Activated CD8-positive, alpha-beta memory T cell treated with anti-CD3 and anti-CD28 coated beads for 48 hours (primary cell): ENCODE results near the gene CCDC106.

Source experiments
- DNase-seq, 3 experiments: peaks; one replicate each; pipeline ENCODE4 v3.0.0-alpha.2; 2020; ENCODE audit warnings: low read depth in 2 of 3, low spot score in 2 of 3

The CCDC106 gene

DNA sequence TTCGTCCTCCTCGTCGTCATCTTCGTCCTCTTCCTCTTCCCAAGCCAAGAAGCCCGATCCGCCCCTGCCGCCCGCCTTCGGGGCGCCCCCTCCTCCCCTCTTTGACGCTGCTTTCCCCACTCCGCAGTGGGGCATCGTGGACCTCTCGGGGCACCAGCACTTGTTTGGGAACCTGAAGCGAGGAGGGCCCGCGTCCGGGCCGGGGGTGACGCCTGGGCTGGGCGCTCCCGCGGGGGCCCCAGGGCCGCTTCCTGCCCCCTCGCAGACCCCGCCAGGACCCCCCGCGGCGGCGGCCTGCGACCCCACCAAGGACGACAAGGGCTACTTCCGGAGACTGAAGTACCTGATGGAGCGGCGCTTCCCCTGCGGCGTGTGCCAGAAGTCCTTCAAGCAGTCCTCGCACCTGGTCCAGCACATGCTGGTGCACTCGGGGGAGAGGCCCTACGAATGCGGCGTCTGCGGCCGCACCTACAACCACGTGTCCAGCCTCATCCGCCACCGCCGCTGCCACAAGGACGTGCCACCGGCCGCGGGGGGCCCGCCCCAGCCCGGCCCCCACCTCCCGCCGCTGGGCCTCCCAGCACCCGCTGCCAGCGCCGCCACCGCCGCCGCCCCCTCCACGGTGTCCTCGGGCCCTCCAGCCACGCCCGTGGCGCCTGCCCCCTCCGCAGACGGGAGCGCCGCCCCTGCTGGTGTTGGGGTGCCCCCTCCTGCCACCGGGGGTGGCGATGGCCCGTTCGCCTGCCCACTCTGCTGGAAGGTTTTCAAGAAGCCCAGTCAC lies 33.9 kb upstream of the CCDC106 start:
- no peak for DNase-seq

DNA sequence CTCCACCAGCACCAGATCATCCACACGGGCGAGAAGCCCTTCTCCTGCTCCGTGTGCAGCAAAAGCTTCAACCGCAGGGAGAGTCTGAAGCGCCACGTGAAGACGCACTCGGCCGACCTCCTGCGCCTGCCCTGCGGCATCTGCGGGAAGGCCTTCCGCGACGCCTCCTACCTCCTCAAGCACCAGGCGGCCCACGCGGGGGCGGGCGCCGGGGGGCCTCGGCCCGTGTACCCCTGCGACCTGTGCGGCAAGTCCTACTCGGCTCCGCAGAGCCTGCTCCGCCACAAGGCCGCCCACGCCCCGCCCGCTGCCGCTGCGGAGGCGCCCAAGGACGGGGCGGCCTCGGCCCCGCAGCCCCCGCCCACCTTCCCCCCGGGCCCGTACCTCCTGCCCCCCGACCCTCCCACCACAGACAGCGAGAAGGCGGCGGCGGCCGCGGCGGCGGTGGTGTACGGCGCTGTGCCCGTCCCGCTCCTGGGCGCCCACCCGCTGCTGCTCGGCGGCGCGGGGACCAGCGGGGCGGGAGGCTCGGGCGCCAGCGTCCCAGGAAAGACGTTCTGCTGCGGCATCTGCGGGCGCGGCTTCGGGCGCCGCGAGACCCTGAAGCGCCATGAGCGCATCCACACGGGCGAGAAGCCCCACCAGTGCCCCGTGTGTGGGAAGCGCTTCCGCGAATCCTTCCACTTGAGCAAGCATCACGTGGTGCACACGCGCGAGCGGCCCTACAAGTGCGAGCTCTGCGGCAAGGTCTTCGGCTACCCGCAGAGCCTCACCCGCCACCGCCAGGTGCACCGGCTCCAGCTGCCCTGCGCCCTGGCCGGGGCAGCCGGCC lies 33.1 kb upstream of the CCDC106 start:
- DNase-seq: no peak

DNA sequence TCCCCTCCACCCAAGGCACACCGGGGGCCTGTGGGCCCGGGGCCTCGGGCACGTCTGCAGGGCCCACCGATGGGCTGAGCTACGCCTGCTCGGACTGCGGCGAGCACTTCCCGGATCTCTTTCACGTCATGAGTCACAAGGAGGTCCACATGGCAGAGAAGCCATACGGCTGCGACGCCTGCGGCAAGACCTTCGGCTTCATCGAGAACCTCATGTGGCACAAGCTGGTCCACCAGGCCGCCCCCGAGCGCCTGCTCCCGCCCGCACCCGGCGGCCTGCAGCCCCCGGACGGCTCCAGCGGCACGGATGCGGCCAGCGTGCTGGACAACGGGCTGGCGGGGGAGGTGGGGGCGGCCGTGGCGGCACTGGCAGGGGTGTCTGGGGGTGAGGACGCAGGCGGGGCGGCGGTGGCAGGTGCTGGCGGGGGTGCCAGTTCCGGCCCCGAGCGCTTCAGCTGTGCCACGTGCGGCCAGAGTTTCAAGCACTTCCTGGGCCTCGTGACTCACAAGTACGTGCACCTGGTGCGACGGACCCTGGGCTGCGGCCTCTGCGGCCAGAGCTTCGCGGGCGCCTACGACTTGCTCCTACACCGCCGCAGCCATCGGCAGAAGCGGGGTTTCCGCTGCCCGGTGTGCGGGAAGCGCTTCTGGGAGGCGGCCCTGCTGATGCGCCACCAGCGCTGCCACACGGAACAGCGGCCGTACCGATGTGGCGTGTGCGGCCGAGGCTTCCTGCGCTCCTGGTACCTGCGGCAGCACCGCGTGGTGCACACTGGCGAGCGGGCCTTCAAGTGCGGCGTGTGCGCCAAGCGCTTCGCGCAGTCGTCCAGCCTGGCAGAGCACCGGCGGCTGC lies 32.2 kb upstream of the CCDC106 start:
- DNase-seq: no peak

DNA sequence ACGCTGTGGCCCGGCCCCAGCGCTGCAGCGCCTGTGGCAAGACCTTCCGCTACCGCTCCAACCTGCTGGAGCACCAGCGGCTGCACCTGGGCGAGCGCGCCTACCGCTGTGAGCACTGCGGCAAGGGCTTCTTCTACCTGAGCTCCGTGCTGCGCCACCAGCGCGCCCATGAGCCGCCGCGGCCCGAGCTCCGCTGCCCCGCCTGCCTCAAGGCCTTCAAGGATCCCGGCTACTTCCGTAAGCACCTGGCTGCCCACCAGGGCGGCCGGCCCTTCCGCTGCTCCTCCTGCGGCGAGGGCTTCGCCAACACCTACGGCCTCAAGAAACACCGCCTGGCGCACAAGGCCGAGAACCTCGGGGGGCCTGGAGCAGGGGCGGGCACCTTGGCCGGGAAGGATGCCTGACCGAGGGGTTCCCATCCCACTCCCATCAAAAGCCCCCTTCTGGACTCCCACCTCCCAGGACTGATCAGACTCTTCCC lies 31.6 kb upstream of the CCDC106 start:
- no peak for DNase-seq

DNA sequence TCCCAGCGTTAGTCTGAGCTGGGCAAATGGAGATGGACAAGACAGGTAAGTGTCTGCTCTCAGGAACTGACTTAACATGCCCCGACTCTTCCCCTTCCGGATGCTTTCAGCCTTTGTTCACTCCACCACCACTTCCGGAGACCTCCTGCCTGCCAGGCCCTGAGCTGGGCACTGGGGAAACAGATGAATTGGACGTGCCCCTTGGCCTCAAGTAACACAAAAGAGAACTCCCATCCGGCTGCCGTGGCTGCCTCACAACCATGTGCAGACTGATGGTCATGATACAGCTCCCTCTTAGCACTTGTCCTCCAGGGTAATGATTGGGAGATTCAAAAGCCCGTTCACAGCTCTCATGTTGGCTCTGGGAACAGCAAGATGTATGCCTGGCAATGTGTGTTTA lies 30.6 kb upstream of the CCDC106 start:
- no peak for DNase-seq

DNA sequence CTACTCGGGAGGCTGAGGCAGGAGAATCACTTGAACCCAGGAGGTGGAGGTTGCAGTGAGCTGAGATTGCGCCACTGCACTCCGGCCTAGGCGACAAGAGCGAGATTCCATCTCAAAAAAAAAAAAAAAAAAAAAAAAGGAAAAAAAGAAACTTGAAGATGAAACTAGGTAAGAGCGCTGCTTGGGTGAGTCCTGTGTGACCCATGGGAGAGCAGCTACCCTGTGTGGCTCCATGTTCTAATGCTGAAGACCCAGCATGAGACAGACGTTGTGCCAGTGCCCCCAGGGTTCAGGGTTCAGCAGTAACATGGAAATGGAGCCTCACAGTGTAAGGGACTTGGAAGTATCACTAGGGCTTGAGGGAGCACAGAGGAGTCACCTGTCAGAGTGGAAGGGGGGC lies 29.6 kb upstream of the CCDC106 start:
- DNase-seq: no peak

DNA sequence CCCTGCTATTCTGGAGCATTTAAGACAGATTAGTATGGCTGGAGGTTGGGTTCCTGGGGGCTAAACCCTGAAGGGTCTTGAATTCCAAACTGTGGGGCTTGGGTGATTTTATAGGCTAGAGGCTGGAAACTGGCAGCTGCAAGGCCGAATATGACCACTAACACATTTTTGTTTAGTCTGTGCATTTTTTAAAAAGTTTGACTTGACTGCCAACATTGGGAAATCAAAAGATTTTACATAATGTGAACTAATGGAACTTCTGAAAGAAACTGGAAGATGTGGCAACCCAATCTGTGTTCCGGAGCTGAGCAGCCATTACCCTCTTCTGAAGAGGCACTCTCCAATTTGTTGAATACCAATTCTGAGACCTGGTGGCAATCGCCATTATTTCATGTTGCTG lies 28.7 kb upstream of the CCDC106 start:
- DNase-seq: no peak

DNA sequence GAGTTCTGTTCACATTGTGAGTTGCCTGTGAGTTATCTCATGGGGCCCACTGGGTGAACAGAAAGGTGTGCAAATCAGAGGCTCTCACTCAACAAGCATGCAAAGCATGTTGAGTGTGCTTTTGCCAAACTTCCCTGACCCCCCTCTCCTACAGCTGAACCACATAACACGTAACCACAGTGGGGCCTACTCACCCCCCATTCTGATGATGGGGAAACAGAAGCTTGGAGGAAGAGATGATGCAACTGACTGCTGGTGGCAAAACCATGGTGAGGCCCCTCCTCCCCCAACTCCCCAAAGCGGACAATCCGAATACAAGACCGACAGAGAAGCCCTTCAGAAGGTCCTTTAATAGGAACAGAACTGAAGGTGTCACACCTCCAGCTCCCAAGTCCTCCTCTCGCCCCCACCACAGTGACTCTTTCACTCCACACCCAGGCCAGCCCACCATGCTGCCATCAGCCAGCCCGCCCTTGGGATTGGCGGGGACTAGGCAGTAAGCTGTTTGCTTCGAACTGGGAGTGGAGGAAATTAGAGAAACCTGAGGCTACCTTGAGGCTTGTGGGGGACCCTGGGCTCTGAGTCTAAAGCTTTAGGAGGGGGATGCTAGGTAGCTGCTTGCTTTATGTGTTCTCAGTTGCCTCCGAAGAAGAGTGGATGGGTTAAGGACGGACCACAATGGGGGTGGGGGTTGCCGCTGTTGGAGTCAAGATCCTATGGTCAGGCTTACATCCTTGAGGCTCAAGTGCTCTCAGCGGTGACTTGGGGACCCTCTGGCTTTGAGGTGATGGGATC lies 27.4 kb upstream of the CCDC106 start:
- no peak for DNase-seq

DNA sequence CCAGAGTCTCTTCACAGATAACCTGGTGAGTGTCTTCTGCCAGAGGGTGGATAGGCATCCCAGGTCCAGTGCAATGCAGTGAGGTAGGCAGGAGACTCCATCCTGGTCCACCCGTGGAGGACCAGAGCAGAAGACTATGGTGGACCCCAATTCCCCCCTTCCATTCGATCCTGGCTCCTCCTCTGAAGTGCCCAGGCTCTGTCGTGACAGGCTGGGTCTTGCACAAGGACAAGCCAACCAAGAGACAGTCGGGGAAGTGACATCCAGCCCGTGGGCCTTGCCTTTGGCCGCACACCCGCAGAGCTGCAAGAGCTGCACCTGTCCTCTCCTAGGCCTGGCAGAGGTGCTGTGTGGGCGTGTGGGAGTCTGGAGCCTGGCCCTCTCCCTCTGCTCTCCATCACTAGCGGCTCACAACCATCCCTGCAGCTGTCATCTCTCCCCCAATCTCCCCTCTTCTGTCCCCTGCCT lies 26.8 kb upstream of the CCDC106 start:
- DNase-seq: no peak

DNA sequence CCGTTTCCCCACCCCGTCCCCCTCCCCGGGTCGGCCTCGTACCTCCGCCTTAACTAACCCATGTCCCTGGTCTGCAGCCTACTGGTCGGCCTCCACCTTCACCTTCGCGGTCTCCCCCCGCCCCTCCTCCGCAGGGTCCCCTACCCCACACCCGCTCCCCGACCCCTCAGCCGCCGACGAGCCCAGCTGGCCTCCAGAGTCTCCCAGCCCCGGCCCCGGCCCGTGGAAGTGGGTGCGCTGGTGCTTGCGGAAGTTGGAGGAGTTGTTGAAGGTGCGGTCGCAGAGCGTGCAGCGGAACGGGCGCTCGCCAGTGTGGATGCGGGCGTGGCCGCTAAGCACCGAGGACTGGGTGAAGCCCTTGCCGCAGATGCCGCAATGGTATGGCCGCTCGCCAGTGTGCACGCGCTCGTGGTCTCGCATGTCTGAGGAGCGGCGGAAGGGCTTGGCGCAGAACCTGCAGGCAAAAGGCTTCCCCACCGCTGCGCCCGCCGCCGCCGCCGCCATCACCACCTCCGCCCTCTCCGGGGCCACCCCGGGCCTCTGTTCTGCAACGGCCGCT lies 26.3 kb upstream of the CCDC106 start:
- no peak for DNase-seq

DNA sequence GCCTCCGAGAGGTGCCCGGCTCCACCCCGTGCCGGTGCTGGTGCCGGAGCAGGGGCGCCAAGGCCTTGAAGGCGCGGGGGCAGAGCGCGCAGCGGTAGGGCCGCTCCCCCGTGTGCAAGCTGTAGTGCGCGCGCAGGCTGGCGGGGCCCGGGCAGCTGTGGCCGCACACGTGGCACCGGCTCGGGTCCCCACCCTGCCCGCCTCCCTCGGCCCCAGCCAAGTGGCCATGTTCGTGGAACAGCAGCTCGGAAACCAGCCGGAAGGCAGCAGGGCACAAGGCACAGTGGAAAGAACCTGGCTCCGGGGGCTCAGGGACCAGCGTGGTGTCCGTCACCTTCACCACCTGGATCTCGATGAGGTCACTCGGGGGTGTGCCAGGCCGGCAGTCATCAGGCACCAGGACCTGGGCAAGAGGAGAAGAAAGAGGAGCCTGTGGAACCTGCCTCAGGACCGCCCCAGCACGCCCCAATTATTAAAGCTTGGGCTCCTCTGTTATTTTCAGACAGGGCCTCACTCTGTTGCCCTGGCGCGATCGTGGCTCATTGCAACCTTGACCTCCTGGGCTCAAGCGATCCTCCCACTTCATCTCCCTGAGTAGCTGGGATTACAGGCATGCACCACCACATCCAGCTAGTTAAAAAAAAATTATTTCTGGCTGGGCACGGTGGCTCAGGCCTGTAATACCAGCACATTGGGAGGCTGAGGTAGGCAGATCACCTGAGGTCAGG lies 25.6 kb upstream of the CCDC106 start:
- DNase-seq: no peak

DNA sequence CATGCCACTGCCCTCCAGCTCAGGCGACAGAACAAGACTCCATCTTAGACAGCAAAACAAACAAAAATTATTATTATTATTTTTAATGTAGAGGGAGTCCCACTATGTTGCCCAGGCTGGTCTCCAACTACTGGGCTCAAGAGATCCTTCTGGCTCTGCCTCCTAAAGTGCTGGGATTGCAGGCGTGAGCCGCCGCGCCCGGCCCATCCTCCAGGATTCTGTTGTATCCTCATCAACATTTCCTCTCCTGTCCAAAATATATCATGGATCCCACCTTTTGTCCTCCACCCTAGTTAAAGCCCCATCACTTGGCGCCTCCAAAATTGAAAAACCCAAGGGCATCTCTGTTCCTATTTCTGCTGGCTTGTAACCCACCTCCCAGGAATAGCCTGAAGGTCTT lies 24.9 kb upstream of the CCDC106 start:
- DNase-seq: no peak

DNA sequence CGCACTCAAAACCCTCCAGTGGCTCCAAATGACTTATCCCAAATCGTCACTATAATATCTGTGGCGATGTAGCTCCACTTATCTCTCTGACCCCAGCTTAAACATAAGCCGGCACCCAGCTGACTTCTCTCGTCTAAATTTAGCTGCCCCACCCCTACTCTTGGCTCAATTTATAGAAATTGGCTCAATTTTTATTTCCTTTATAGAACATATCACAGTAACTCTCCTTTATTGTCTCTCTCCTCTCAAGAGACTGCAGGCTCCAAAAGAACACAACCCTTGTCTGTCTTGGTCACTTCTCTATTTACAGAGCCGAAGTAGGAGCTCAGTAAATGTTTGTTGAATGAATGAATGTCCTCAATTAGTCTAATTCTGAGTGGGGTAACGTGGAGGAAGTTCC lies 24.5 kb upstream of the CCDC106 start:
- DNase-seq: no peak

DNA sequence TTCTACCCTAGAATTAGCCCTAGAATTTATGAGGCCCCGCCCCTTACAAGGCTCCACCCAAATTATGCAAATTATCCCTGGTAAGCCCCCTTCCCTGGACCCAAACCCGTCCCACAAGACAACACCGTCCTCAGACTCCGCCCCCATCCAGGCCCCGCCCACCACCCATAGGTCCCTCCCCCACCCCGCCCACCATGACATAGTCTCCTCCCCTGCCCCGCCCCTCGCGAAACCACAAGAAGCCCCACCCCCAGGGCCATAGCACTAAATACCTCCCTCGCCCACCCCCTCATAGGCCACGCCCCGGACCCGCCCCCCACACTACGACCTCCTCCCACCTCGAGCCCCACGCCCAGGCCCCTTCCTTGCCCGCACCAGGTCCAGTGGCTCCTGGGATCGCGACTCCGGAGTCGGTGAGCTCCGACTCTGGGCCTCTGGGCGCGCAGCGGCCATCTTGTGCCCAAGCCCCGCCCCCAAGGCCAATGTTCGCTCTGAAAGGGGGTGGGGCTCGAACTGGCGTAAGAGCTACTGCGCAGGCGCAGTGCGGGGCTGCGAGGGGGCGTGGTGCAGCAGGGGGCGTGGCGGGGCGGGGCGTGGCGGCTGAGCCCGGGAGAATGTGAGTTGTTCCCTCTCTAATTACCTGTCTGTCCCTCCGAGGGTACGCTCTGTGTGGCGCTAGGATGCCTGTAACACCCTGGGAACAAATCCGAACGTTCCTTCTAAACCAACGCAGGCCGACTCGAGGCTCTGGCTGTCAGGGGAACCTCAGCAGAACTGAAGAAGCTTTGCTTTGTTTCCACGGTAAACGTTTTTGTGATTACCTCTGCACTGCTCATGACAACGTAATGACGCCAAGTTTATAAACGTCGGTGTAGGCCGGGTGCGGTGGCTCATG lies 23.7 kb upstream of the CCDC106 start, which contains the start of gene ZNF784:
ZNF784 (minus strand) TSS at position 458 of the 895 bp plus-strand sequence; CDS start at position 453, 5 bp downstream.
- peak; percentile 80 to 97 (median 96) for DNase-seq

DNA sequence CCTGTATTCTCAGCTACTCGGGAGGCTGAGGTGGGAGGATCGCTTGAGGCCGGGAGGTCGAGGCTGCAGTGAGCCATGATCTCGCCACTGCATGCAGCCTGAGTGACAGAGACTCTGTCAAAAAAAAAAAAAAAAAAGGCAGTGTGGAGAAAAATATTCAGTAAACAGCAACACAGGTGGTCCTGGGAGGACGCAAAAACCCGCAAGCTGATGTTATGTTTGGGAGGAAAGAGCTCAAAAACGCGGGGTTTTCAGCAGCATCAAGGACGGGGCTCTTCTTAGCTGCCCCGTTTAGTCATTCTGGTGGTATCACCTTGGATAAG lies 23.0 kb upstream of the CCDC106 start:
- DNase-seq: no peak

DNA sequence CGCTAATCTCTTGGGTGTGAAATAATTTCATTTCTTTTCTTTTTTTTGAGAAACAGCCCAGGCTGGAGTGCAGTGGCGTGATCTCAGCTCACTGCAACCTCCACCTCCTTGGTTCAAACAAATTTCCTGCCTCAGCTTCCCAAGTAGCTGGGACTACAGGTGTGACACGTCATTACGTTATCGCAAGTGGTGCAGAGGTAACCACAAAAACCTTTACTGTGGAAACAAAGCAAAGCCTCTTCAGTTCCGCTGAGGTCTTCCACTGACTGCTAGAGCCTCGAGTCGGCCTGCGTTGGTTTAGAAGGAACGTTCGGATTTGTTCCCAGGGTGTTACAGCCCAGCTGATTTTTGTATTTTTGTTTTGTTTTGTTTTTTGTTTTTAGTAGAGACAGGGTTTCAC lies 21.7 kb upstream of the CCDC106 start:
- no peak for DNase-seq

DNA sequence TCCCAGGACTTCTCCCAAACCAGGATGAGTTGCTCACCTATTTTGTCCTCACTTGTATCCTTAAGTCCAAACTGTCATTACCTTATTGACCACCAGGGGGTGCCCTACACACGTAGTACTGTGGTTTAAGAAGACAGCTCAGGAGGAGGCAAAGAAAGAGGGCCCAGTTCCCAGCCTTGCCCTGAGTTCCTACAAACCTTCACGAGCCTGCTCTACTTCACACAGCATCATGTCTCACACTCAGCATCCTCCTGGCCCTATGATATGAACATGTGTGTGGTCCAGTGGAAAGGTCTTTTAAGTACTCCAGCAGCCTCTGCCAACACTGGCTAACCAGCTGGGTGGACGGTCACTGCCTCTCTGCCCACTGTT lies 15.6 kb upstream of the CCDC106 start:
- DNase-seq: peak; percentile 47 to 88 (median 66)

DNA sequence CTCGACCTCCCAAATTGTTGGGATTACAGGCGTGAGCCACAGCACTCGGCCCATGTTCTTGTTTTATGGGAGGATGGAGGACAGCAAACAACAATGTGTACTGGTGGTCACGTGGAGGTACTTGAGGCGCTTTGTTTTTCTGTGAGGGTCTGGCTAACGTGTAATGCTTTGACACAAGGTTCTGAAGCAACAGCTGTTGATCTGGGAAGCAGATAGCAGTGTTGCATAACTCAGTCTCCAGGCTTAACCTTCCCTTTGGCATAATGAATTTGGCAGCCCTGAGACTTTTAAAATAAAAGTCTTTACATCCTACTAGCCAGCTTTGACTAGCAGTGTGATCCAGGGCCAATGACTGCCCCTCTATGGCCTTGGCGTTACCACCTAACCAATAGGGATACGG lies 14.2 kb upstream of the CCDC106 start:
- DNase-seq: no peak

DNA sequence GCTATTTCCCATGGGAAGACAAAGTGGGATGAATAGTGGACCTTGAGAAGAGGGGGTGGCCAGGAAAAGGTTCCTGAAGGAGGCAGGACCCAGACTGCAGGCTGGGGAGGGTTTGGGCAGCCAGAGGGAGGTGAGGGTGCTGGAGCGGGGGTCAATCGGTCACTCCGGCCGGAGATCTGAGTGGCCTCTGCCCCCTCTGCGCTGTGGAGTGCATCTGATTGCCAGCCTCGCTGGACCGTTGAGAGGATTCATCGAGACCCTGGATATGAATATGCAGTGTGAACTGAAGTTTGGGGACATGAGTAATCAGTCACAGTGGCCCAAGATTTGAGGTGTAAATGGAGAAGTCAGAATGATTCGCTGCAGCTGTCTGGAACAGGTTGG lies 12.7 kb upstream of the CCDC106 start:
- DNase-seq: no peak
